ENCODE measurements around the gene NPY4R2. TPM values are rescaled to one million over a fixed set of nuclear protein-coding genes. Genes with fewer than 3 reads are reported as not detected.
"Not testable (repeated sequence)": the region's sequence is repeated elsewhere in the genome, so short reads cannot be mapped to it uniquely, and the experiment has no call there.

The NPY4R2 gene
- 1 to 10 TPM; 2.6 to 5.2 TPM for total RNA-seq

- H3K36me3 ChIP-seq; H3K4me3 ChIP-seq; DNase-seq; H3K9me3 ChIP-seq; H3K27ac ChIP-seq; H3K27me3 ChIP-seq; intact Hi-C loops (cut with DNase I); H3K9ac ChIP-seq (ENCODE audit: low read depth in 2 of 2, low read length in 2 of 2); H3K4me1 ChIP-seq: not testable (repeated sequence)
These were observed at the start of gene NPY4R2 for GRCh38 chr10:47918475-47918874. TSS of gene NPY4R2 (plus strand) at chr10:47918662. CDS start at chr10:47921988, 3,326 bp downstream.

DNA sequence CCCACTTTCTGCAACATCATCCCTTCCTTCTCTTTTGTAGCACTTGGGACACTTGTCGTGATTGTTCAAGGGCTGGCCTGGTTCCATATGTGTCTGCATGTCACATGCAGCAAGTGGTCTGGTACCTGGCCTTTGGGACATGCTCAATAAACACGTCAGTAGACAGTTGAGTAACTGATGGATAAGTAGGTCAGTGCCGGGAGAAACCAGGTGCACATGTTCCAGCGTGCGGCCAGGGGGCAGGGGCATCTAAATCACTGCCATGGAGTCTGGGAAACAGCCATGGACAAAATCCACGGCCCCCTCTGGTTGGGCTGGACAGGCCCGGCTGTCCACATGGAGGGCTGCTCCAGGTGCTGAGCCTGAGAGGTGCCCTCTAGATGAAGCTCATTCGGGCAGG, 47.6 kb upstream of the NPY4R2 start:
- DNase-seq; H3K4me1 ChIP-seq; H3K27ac ChIP-seq; H3K27me3 ChIP-seq; H3K9me3 ChIP-seq; H3K9ac ChIP-seq (ENCODE audit: low read depth in 2 of 2, low read length in 2 of 2); H3K36me3 ChIP-seq; intact Hi-C loops (cut with DNase I); H3K4me3 ChIP-seq: not testable (repeated sequence)

GRCh38 chr10:47871485-47872180, 46.8 kb upstream of the NPY4R2 start:
- H3K4me1 ChIP-seq = not testable (repeated sequence)

GRCh38 chr10:47872236-47872635, 46.2 kb upstream of the NPY4R2 start:
- H3K27ac ChIP-seq; DNase-seq; H3K27me3 ChIP-seq; intact Hi-C loops (cut with DNase I); H3K4me3 ChIP-seq; H3K36me3 ChIP-seq; H3K4me1 ChIP-seq; H3K9me3 ChIP-seq; H3K9ac ChIP-seq (ENCODE audit: low read depth in 2 of 2, low read length in 2 of 2): not testable (repeated sequence)

More at GRCh38 chr10:47871485-47872180, 46.8 kb upstream of the NPY4R2 start:
- H3K9ac ChIP-seq (ENCODE audit: low read depth in 2 of 2, low read length in 2 of 2); H3K27me3 ChIP-seq; DNase-seq; H3K27ac ChIP-seq; H3K36me3 ChIP-seq; H3K4me3 ChIP-seq; H3K9me3 ChIP-seq; intact Hi-C loops (cut with DNase I): not testable (repeated sequence)

GRCh38 chr10:47884239-47884638, 34.2 kb upstream of the NPY4R2 start:
- H3K36me3 ChIP-seq; H3K4me1 ChIP-seq; H3K9ac ChIP-seq (ENCODE audit: low read depth in 2 of 2, low read length in 2 of 2); intact Hi-C loops (cut with DNase I); DNase-seq; H3K27me3 ChIP-seq; H3K9me3 ChIP-seq; H3K27ac ChIP-seq; H3K4me3 ChIP-seq: not testable (repeated sequence)

DNA sequence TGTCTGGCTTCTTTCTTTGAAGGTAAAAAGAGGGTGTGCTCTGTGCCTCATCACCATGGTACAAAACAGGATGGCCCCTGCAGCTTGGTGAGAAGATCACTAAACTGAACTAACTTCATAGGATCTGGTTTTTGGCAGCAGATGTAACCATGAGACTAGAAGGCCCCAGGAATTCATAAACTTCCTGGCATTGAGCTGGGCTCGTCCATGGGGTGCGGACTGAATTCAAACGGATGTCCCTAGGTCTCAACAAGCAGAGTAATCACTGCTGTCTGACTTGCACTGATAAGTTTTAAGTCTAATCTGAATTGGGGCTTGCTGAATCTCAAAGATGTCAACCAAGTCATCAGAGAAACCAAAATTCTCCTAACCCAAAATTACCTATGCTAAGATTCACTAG, 33.5 kb upstream of the NPY4R2 start:
- H3K36me3 ChIP-seq; H3K9me3 ChIP-seq; H3K4me1 ChIP-seq; H3K27ac ChIP-seq; intact Hi-C loops (cut with DNase I); H3K9ac ChIP-seq (ENCODE audit: low read depth in 2 of 2, low read length in 2 of 2); DNase-seq; H3K4me3 ChIP-seq; H3K27me3 ChIP-seq: not testable (repeated sequence)

DNA sequence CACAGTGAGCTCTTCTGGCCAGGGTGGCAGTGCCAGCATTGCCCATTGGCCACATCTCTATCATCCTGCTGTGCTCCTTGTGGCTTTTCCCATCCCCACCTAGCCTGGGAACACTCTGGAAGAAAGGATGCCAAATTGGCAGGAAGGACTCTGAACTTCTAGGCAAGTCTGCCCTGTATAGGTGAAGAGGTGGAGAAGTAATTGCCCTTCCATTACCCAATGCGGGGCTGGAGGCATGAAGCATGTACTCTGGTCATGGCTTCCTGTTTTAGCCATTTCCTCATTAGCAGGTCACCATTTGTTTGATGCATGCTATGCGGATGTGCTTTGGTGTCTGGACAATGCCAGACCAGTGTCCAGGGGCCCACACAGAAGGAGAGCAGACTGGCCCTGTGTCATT, 32.1 kb upstream of the NPY4R2 start:
- H3K36me3 ChIP-seq; H3K4me1 ChIP-seq; DNase-seq; intact Hi-C loops (cut with DNase I); H3K27ac ChIP-seq; H3K9ac ChIP-seq (ENCODE audit: low read depth in 2 of 2, low read length in 2 of 2); H3K4me3 ChIP-seq; H3K27me3 ChIP-seq; H3K9me3 ChIP-seq: not testable (repeated sequence)

DNA sequence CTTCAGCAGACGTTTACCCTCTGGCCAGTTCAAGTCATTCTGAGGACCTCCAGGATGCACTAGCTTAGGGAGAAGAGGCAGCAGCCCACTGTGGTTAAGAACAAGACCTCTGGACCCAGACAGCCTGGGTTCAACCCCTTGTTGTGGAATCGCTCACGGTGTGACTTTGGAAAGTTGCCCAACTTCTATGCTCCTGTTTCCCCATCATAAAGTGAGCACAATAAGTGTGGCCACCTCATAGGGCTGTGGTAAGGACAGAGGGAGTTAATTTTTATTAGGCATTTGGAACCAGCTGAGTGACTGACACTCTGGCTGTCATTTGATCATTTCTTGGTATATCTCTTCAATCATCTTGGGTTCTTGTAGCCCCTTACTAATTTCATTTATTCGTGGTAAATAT, 31.6 kb upstream of the NPY4R2 start:
- H3K36me3 ChIP-seq; DNase-seq; H3K4me1 ChIP-seq; H3K27me3 ChIP-seq; H3K9me3 ChIP-seq; H3K27ac ChIP-seq; H3K9ac ChIP-seq (ENCODE audit: low read depth in 2 of 2, low read length in 2 of 2); intact Hi-C loops (cut with DNase I); H3K4me3 ChIP-seq: not testable (repeated sequence)

DNA sequence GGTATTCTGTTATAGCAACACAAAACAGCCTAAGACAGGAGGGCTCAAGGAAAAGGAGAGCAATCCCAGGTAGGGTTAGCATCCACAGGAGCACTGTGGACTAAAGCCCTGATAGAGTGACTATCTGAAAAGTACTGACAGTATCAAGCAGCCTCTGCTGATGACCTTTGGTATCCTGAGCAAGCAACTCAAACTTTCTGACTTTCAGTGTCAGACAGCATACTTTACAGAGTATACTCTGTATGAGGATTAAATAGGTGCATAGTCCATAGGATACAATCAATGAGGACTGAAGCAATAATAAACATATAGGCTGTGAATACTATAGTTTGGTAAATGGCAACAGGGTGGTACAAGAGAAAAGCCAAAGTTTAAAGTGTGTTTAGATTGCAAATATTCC, 27.7 kb upstream of the NPY4R2 start:
- H3K4me3 ChIP-seq; H3K9me3 ChIP-seq; DNase-seq; H3K27me3 ChIP-seq; H3K36me3 ChIP-seq; intact Hi-C loops (cut with DNase I); H3K9ac ChIP-seq (ENCODE audit: low read depth in 2 of 2, low read length in 2 of 2); H3K27ac ChIP-seq; H3K4me1 ChIP-seq: not testable (repeated sequence)

GRCh38 chr10:47892494-47893261, 25.8 kb upstream of the NPY4R2 start:
- H3K27me3 ChIP-seq; DNase-seq; H3K4me1 ChIP-seq; H3K9me3 ChIP-seq; H3K9ac ChIP-seq (ENCODE audit: low read depth in 2 of 2, low read length in 2 of 2); H3K27ac ChIP-seq; intact Hi-C loops (cut with DNase I); H3K4me3 ChIP-seq; H3K36me3 ChIP-seq: not testable (repeated sequence)

DNA sequence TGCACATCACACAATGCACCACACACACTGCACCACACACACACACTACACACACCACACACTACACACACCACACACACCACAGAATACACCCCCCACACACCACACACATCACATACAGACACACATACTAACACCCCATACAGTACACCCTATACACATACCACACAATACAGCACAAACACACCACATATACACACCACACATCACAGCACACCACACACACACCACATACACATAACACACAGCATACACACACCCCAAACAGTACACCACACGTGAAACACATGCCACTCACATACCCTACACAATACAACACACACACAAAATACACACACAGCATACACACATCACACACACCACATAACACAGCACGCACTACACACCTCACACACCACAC, 23.9 kb upstream of the NPY4R2 start:
- H3K27me3 ChIP-seq; DNase-seq; H3K4me1 ChIP-seq; H3K9me3 ChIP-seq; H3K9ac ChIP-seq (ENCODE audit: low read depth in 2 of 2, low read length in 2 of 2); H3K36me3 ChIP-seq; H3K27ac ChIP-seq; intact Hi-C loops (cut with DNase I); H3K4me3 ChIP-seq: not testable (repeated sequence)

DNA sequence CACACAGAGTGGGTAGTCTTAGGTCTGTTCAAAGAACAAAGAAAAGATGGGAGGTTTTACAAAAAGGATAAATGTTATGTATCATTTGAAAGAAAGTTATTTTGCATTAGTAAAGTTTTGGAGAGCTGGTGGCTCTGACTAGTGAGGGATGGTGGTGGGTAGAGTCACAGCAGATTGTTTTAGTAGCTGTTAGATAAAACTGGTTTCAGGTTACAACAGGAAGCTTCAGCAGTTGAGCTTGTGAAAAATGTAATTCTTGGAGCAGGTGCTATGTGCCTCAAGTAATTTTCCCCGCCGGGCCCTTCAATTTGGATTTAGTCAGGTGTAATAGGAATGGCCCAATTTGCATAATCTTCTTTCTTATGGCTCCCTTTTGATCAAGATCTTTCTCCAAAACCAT, 20.6 kb upstream of the NPY4R2 start:
- H3K4me3 ChIP-seq; H3K27me3 ChIP-seq; DNase-seq; intact Hi-C loops (cut with DNase I); H3K4me1 ChIP-seq; H3K9ac ChIP-seq (ENCODE audit: low read depth in 2 of 2, low read length in 2 of 2); H3K36me3 ChIP-seq; H3K27ac ChIP-seq; H3K9me3 ChIP-seq: not testable (repeated sequence)

- intact Hi-C loops (cut with DNase I) = not testable (repeated sequence)
These were observed 9.1 kb upstream of the NPY4R2 start for GRCh38 chr10:47909333-47909732.

GRCh38 chr10:47910486-47910885, 8.0 kb upstream of the NPY4R2 start:
- H3K27ac ChIP-seq; H3K27me3 ChIP-seq; H3K9me3 ChIP-seq; intact Hi-C loops (cut with DNase I); H3K4me3 ChIP-seq; H3K4me1 ChIP-seq; H3K9ac ChIP-seq (ENCODE audit: low read depth in 2 of 2, low read length in 2 of 2); H3K36me3 ChIP-seq: not testable (repeated sequence)
- peak; percentile 55 for DNase-seq

More at GRCh38 chr10:47909333-47909732, 9.1 kb upstream of the NPY4R2 start:
- H3K4me3 ChIP-seq; H3K9me3 ChIP-seq; DNase-seq; H3K9ac ChIP-seq (ENCODE audit: low read depth in 2 of 2, low read length in 2 of 2); H3K27ac ChIP-seq; H3K4me1 ChIP-seq; H3K27me3 ChIP-seq; H3K36me3 ChIP-seq: not testable (repeated sequence)
